ENCODE data around the gene ATP6V1G3.
"Not testable (repeated sequence)": the region's sequence is repeated elsewhere in the genome, so short reads cannot be mapped to it uniquely, and the experiment has no call there.

ATP6V1G3 gene

GRCh38 chr1:198540580-198540979 is at the start of gene ATP6V1G3:
ATP6V1G3 (minus strand) TSS chr1:198540680; CDS start chr1:198540650, 30 bp downstream.
- Histone ChIP-seq H3K36me3 (ENCODE audit: control insufficient read depth in 1 of 2, insufficient read depth in 2 of 2, low read length in 2 of 2) (no peaks in the 10 kb centered on the region), H3K27me3 (ENCODE audit: low read depth, low read length) (no peaks in the 10 kb centered on the region), H3K27ac (ENCODE audit: low read length) (no peak within 1 kb of the TSS), H3K9me3 (ENCODE audit: control insufficient read depth in 1 of 2, low read length in 2 of 2) (no peaks in the 10 kb centered on the region), H3K4me3 (ENCODE audit: low read depth in 1 of 2, low read length in 2 of 2) (no peak within 1 kb of the TSS), H3K4me1 (ENCODE audit: control insufficient read depth in 1 of 2, insufficient read depth in 2 of 2, low read length in 2 of 2) (no peaks in the 10 kb centered on the region)

DNA sequence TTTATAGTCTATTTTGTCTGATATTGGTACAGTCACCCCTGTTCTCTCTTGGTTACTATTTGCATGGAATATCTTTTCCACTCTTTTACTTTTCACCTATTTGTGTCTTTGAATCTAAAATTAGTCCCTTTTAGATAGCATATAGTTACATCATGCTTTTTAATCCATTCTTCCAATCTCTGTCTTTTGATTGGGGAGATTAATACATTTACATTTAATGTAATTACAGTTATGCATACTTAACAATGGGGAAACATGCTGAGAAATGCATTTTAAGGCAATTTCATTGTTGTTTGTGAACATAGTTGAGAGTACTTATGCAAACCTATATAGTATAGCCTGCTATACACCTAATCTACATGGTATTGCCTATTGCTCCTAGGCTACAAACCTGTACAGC is 48.4 kb upstream of the ATP6V1G3 start:
- H3K4me3 ChIP-seq (ENCODE audit: low read depth in 1 of 2, low read length in 2 of 2) = no peak overlapping the region
- peaks cover 5 to 10% of the 10 kb centered on the region in 2 donors for H3K9me3 ChIP-seq (ENCODE audit: control insufficient read depth in 1 of 2, low read length in 2 of 2)
- H3K27me3 ChIP-seq (ENCODE audit: low read depth, low read length) = no peaks in the 10 kb centered on the region
- H3K36me3 ChIP-seq (ENCODE audit: control insufficient read depth in 1 of 2, insufficient read depth in 2 of 2, low read length in 2 of 2) = no peaks in the 10 kb centered on the region
- H3K27ac ChIP-seq (ENCODE audit: low read length) = no peak overlapping the region
- no peaks in the 10 kb centered on the region for H3K4me1 ChIP-seq (ENCODE audit: control insufficient read depth in 1 of 2, insufficient read depth in 2 of 2, low read length in 2 of 2)

DNA sequence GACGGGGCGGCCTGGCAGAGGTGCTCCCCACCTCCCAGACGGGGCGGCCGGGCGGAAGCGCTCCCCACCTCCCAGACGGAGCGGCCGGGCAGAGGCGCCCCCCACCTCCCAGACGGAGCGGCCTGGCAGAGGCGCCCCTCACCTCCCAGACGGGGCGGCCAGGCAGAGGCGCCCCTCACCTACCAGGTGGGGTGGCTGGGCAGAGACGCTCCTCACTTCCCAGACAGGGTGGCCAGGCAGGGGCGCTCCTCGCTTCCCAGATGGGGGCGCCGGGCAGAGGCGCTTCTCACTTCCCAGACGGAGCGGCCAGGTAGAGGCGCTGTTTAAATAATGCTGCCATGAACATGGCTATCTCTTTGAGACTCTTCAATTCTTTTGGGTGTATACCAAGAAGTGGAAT is 43.7 kb upstream of the ATP6V1G3 start:
- Histone ChIP-seq H3K4me1 (ENCODE audit: control insufficient read depth in 1 of 2, insufficient read depth in 2 of 2, low read length in 2 of 2) (no peaks in the 10 kb centered on the region), H3K4me3 (ENCODE audit: low read depth in 1 of 2, low read length in 2 of 2) (no peak overlapping the region), H3K27me3 (ENCODE audit: low read depth, low read length) (no peaks in the 10 kb centered on the region), H3K36me3 (ENCODE audit: control insufficient read depth in 1 of 2, insufficient read depth in 2 of 2, low read length in 2 of 2) (no peaks in the 10 kb centered on the region), H3K9me3 (ENCODE audit: control insufficient read depth in 1 of 2, low read length in 2 of 2) (peaks cover 5 to 11% of the 10 kb centered on the region in 2 donors), H3K27ac (ENCODE audit: low read length) (no peak overlapping the region)

- H3K4me3 ChIP-seq (ENCODE audit: low read depth in 1 of 2, low read length in 2 of 2); H3K36me3 ChIP-seq (ENCODE audit: control insufficient read depth in 1 of 2, insufficient read depth in 2 of 2, low read length in 2 of 2); H3K27ac ChIP-seq (ENCODE audit: low read length); H3K27me3 ChIP-seq (ENCODE audit: low read depth, low read length); H3K4me1 ChIP-seq (ENCODE audit: control insufficient read depth in 1 of 2, insufficient read depth in 2 of 2, low read length in 2 of 2): not testable (repeated sequence)
- H3K9me3 ChIP-seq (ENCODE audit: control insufficient read depth in 1 of 2, low read length in 2 of 2) = peaks cover 0 to 10% of the 10 kb centered on the region in 2 donors
Observed at GRCh38 chr1:198583209-198583802, 42.8 kb upstream of the ATP6V1G3 start.

DNA sequence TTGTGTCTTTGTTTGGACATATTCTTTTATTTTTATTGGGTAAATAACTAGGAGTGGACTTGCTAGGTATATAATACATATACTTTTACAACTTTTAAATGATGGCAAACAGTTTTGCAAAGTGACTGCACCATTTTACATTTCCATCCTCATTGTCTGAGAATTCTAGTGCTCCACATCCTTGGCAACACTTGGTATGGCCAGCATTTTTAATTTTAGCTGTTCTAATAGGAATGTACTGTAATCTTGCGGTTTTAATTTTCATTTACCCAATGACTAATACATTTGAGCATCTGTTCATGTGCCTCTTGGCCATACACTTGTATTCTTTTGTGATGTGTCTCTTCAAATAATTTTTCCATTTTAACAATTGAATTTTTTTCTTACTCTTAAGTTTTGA is 37.0 kb upstream of the ATP6V1G3 start:
- H3K9me3 ChIP-seq (ENCODE audit: control insufficient read depth in 1 of 2, low read length in 2 of 2) = peaks cover 0 to 5% of the 10 kb centered on the region in 2 donors
- no peak overlapping the region for H3K4me3 ChIP-seq (ENCODE audit: low read depth in 1 of 2, low read length in 2 of 2)
- H3K27me3 ChIP-seq (ENCODE audit: low read depth, low read length) = no peaks in the 10 kb centered on the region
- no peak overlapping the region for H3K27ac ChIP-seq (ENCODE audit: low read length)
- no peaks in the 10 kb centered on the region for H3K4me1 ChIP-seq (ENCODE audit: control insufficient read depth in 1 of 2, insufficient read depth in 2 of 2, low read length in 2 of 2)
- no peaks in the 10 kb centered on the region for H3K36me3 ChIP-seq (ENCODE audit: control insufficient read depth in 1 of 2, insufficient read depth in 2 of 2, low read length in 2 of 2)

- Histone ChIP-seq H3K36me3 (ENCODE audit: control insufficient read depth in 1 of 2, insufficient read depth in 2 of 2, low read length in 2 of 2) (no peaks in the 10 kb centered on the region), H3K4me3 (ENCODE audit: low read depth in 1 of 2, low read length in 2 of 2) (no peak overlapping the region), H3K27me3 (ENCODE audit: low read depth, low read length) (no peaks in the 10 kb centered on the region), H3K27ac (ENCODE audit: low read length) (no peak overlapping the region), H3K4me1 (ENCODE audit: control insufficient read depth in 1 of 2, insufficient read depth in 2 of 2, low read length in 2 of 2) (no peaks in the 10 kb centered on the region), H3K9me3 (ENCODE audit: control insufficient read depth in 1 of 2, low read length in 2 of 2) (no peaks in the 10 kb centered on the region)
Observed at GRCh38 chr1:198575798-198576641, 35.5 kb upstream of the ATP6V1G3 start.

DNA sequence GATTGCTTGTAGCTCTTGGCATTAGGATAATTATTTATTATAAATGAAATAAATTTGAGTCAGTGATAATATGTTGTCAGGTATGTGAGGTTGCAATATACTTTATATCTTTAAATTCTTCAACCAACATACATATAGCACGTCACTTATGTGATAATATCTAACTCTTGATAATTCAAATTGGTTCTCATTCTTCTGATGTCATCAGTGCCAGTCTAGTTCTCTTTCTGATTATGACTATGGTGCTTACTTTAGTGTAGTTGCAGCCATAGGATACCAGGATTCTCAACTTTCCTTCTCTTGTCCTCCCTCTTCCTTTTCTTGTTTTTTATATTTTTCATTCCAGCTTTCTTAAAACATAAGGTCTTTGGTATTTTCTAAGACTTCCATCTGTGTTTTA is 34.8 kb upstream of the ATP6V1G3 start:
- no peaks in the 10 kb centered on the region for H3K36me3 ChIP-seq (ENCODE audit: control insufficient read depth in 1 of 2, insufficient read depth in 2 of 2, low read length in 2 of 2)
- no peak overlapping the region for H3K4me3 ChIP-seq (ENCODE audit: low read depth in 1 of 2, low read length in 2 of 2)
- no peaks in the 10 kb centered on the region for H3K4me1 ChIP-seq (ENCODE audit: control insufficient read depth in 1 of 2, insufficient read depth in 2 of 2, low read length in 2 of 2)
- H3K27me3 ChIP-seq (ENCODE audit: low read depth, low read length) = no peaks in the 10 kb centered on the region
- no peaks in the 10 kb centered on the region for H3K9me3 ChIP-seq (ENCODE audit: control insufficient read depth in 1 of 2, low read length in 2 of 2)
- H3K27ac ChIP-seq (ENCODE audit: low read length) = no peak overlapping the region

DNA sequence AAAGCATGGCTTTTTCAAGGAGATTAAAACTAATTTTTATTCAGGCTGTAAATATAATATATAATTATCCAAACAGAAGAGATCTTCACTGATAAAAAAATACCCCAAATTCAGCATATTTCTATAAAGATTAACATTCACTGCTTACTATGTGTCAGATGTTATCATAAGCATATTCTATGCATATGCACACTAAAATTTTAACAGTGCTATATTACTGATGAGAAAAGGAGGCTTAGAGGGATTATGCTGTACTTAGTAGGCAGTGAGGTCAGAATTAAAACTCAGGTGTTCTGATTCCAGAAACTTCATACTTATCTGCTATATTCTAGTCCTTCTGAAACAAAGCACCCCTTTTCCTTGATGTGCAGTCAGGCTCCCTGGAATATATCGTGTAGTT is 33.8 kb upstream of the ATP6V1G3 start:
- Histone ChIP-seq H3K27ac (ENCODE audit: low read length) (no peak overlapping the region), H3K9me3 (ENCODE audit: control insufficient read depth in 1 of 2, low read length in 2 of 2) (no peaks in the 10 kb centered on the region), H3K4me1 (ENCODE audit: control insufficient read depth in 1 of 2, insufficient read depth in 2 of 2, low read length in 2 of 2) (no peaks in the 10 kb centered on the region), H3K27me3 (ENCODE audit: low read depth, low read length) (no peaks in the 10 kb centered on the region), H3K36me3 (ENCODE audit: control insufficient read depth in 1 of 2, insufficient read depth in 2 of 2, low read length in 2 of 2) (no peaks in the 10 kb centered on the region), H3K4me3 (ENCODE audit: low read depth in 1 of 2, low read length in 2 of 2) (no peak overlapping the region)

DNA sequence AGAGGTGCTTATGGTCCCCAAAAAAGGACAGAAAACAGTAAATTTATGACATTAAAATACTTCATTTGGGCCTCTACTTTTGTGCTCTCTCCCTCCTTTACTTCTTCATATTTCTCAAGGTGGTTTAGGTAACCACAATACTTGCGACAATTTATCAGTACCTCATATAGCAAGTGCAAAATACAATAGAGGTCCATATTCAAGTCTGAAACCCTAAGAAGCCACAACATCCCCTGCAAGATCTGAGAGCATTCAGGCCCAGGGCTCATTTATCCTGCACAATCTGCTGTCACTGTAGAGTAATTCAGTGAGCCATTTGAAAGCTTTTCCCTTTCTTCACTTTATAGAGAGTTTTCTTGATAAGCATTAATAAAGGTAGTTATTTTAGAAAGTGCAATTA is 24.2 kb upstream of the ATP6V1G3 start:
- Histone ChIP-seq H3K9me3 (ENCODE audit: control insufficient read depth in 1 of 2, low read length in 2 of 2) (no peaks in the 10 kb centered on the region), H3K27ac (ENCODE audit: low read length) (no peak overlapping the region), H3K4me3 (ENCODE audit: low read depth in 1 of 2, low read length in 2 of 2) (no peak overlapping the region), H3K36me3 (ENCODE audit: control insufficient read depth in 1 of 2, insufficient read depth in 2 of 2, low read length in 2 of 2) (no peaks in the 10 kb centered on the region), H3K27me3 (ENCODE audit: low read depth, low read length) (no peaks in the 10 kb centered on the region), H3K4me1 (ENCODE audit: control insufficient read depth in 1 of 2, insufficient read depth in 2 of 2, low read length in 2 of 2) (peaks cover 0 to 3% of the 10 kb centered on the region in 2 donors)

GRCh38 chr1:198564157-198564556 is 23.7 kb upstream of the ATP6V1G3 start:
- H3K27me3 ChIP-seq (ENCODE audit: low read depth, low read length) = no peaks in the 10 kb centered on the region
- H3K4me1 ChIP-seq (ENCODE audit: control insufficient read depth in 1 of 2, insufficient read depth in 2 of 2, low read length in 2 of 2) = peaks cover 0 to 3% of the 10 kb centered on the region in 2 donors
- H3K4me3 ChIP-seq (ENCODE audit: low read depth in 1 of 2, low read length in 2 of 2) = no peak overlapping the region
- H3K36me3 ChIP-seq (ENCODE audit: control insufficient read depth in 1 of 2, insufficient read depth in 2 of 2, low read length in 2 of 2) = no peaks in the 10 kb centered on the region
- H3K27ac ChIP-seq (ENCODE audit: low read length) = no peak overlapping the region
- H3K9me3 ChIP-seq (ENCODE audit: control insufficient read depth in 1 of 2, low read length in 2 of 2) = no peaks in the 10 kb centered on the region

- H3K27ac ChIP-seq (ENCODE audit: low read length) = no peak overlapping the region
- H3K4me1 ChIP-seq (ENCODE audit: control insufficient read depth in 1 of 2, insufficient read depth in 2 of 2, low read length in 2 of 2) = peaks cover 0 to 3% of the 10 kb centered on the region in 2 donors
- no peaks in the 10 kb centered on the region for H3K27me3 ChIP-seq (ENCODE audit: low read depth, low read length)
- no peak overlapping the region for H3K4me3 ChIP-seq (ENCODE audit: low read depth in 1 of 2, low read length in 2 of 2)
- no peaks in the 10 kb centered on the region for H3K9me3 ChIP-seq (ENCODE audit: control insufficient read depth in 1 of 2, low read length in 2 of 2)
- no peaks in the 10 kb centered on the region for H3K36me3 ChIP-seq (ENCODE audit: control insufficient read depth in 1 of 2, insufficient read depth in 2 of 2, low read length in 2 of 2)
Observed at GRCh38 chr1:198563583-198563982, 23.1 kb upstream of the ATP6V1G3 start.
